Progenitor cell of endocrine pancreas (in vitro differentiated cells): Measurements from ENCODE around the gene MCM5. TPM values are rescaled to one million over a fixed set of nuclear protein-coding genes. Genes with fewer than 3 reads are reported as not detected.

Experiments used
- DNase-seq: peaks from one replicate; pipeline ENCODE4 v3.0.0; 2021; ENCODE audit warnings: low spot score; ENCODE audit not compliant: unreplicated experiment
- H3K27ac Mint-ChIP-seq: 2 replicates; pipeline ENCODE4 v1.8.0; 2021; ENCODE audit warnings: mild to moderate bottlenecking, moderate library complexity, mixed read lengths
- H3K27me3 Mint-ChIP-seq: 2 replicates; pipeline ENCODE4 v1.8.0; 2021; ENCODE audit warnings: mixed read lengths
- H3K36me3 Mint-ChIP-seq: 2 replicates; pipeline ENCODE4 v1.8.0; 2022; ENCODE audit warnings: mixed read lengths; ENCODE audit not compliant: insufficient read depth
- H3K4me1 Mint-ChIP-seq: 2 replicates; pipeline ENCODE4 v1.8.0; 2021; ENCODE audit warnings: low read depth, mixed read lengths
- H3K4me3 Mint-ChIP-seq: 2 replicates; pipeline ENCODE4 v1.8.0; 2021; ENCODE audit warnings: low read depth, mild to moderate bottlenecking, moderate library complexity, mixed read lengths
- H3K9me3 Mint-ChIP-seq: 2 replicates; pipeline ENCODE4 v1.8.0; 2021; ENCODE audit warnings: low read depth, mixed read lengths
- CTCF ChIP-seq: fragments of 200-600 bp; sonication (generic); IDR thresholded peaks from one replicate; pipeline ENCODE4 v1.5.0; 2021; ENCODE audit warnings: antibody characterized with exemption, mild to moderate bottlenecking; ENCODE audit not compliant: unreplicated experiment
- total RNA-seq: library from RNA; stranded (reverse); gene quantifications from 2 replicates; pipeline ENCODE4 v1.2.1, GENCODE V29; 2021

Gene MCM5
- total RNA-seq, 1 donor from 2014 or later = 92.8 TPM

- H3K36me3 Mint-ChIP-seq = peaks cover 12% of the 10 kb centered on the region
Observed at GRCh38 chr22:35425546-35425945, 25.6 kb downstream of the MCM5 start.

GRCh38 chr22:35425971-35426800 lies 26.2 kb downstream of the MCM5 start:
- Mint-ChIP-seq H3K9me3 (no peaks in the 10 kb centered on the region), H3K27ac (peak overlapping the region; percentile 65), H3K27me3 (no peaks in the 10 kb centered on the region), H3K4me3 (no peak overlapping the region), H3K4me1 (peaks cover 3% of the 10 kb centered on the region), H3K36me3 (peaks cover 12% of the 10 kb centered on the region)
- no peak for DNase-seq
- TF ChIP-seq CTCF = no peak

More at GRCh38 chr22:35425546-35425945, 25.6 kb downstream of the MCM5 start:
- Mint-ChIP-seq H3K4me1 (peaks cover 3% of the 10 kb centered on the region), H3K4me3 (no peak overlapping the region), H3K27ac (peak overlapping the region; percentile 65), H3K9me3 (no peaks in the 10 kb centered on the region), H3K27me3 (no peaks in the 10 kb centered on the region)
- TF ChIP-seq CTCF = no peak
- DNase-seq = no peak

GRCh38 chr22:35426801-35427140 lies 26.8 kb downstream of the MCM5 start:
- Mint-ChIP-seq H3K27ac (peak overlapping the region; percentile 65), H3K27me3 (no peaks in the 10 kb centered on the region), H3K9me3 (no peaks in the 10 kb centered on the region), H3K4me3 (no peak overlapping the region), H3K36me3 (peaks cover 9% of the 10 kb centered on the region), H3K4me1 (peaks cover 3% of the 10 kb centered on the region)
- no peak for TF ChIP-seq CTCF
- DNase-seq = no peak

GRCh38 chr22:35430897-35431322 lies 31.0 kb downstream of the MCM5 start:
- Mint-ChIP-seq H3K4me1 (peaks cover 3% of the 10 kb centered on the region), H3K27ac (no peak overlapping the region), H3K36me3 (peaks cover 18% of the 10 kb centered on the region), H3K4me3 (no peak overlapping the region), H3K27me3 (no peaks in the 10 kb centered on the region), H3K9me3 (peaks cover 3% of the 10 kb centered on the region)
- DNase-seq = peak; percentile 86
- TF ChIP-seq CTCF = peak; percentile 95

GRCh38 chr22:35431483-35432227 lies 31.7 kb downstream of the MCM5 start:
- no peak for DNase-seq
- H3K9me3 Mint-ChIP-seq = peaks cover 3% of the 10 kb centered on the region
- H3K27ac Mint-ChIP-seq = no peak overlapping the region
- H3K27me3 Mint-ChIP-seq = no peaks in the 10 kb centered on the region
- H3K36me3 Mint-ChIP-seq = peaks cover 18% of the 10 kb centered on the region
- TF ChIP-seq CTCF = no peak
- H3K4me1 Mint-ChIP-seq = peaks cover 2% of the 10 kb centered on the region
- no peak overlapping the region for H3K4me3 Mint-ChIP-seq
